Astrocyte (in vitro differentiated cells and primary cell): ENCODE results near the gene LRRC7. TPM values are rescaled to one million over a fixed set of nuclear protein-coding genes. Genes with fewer than 3 reads are reported as not detected.

Experiments used
- DNase-seq: peaks from one replicate; pipeline ENCODE4 v3.0.0-alpha.2; 2010; ENCODE audit warnings: low read depth
- FAIRE-seq: peaks from 2 replicates; lab custom pipeline; 2011; peaks lifted over from hg19 to GRCh38; lab: Jason Lieb, UNC
- H2AFZ ChIP-seq: 2 replicates; pipeline ENCODE4 v1.6.0; 2012; ENCODE audit warnings: low read depth, low read length, inconsistent platforms
- H3K27ac ChIP-seq: 2 replicates; pipeline ENCODE4 v1.5.1; 2011; ENCODE audit warnings: low read depth, low read length, inconsistent platforms
- H3K27me3 ChIP-seq: 2 replicates; pipeline ENCODE4 v1.6.0; 2011; ENCODE audit warnings: low read length, inconsistent platforms; ENCODE audit not compliant: insufficient read depth
- H3K36me3 ChIP-seq: 2 replicates; pipeline ENCODE4 v1.5.1; 2011; ENCODE audit warnings: low read length, inconsistent platforms; ENCODE audit not compliant: insufficient read depth
- H3K4me1 ChIP-seq: 2 replicates; pipeline ENCODE4 v1.5.1; 2011; ENCODE audit warnings: low read length, inconsistent platforms; ENCODE audit not compliant: insufficient read depth
- H3K4me2 ChIP-seq: 2 replicates; pipeline ENCODE4 v1.6.0; 2012; ENCODE audit warnings: low read length, inconsistent platforms
- H3K4me3 ChIP-seq: 2 replicates; pipeline ENCODE4 v1.5.1; 2011; ENCODE audit warnings: low read depth, mild to moderate bottlenecking, low read length, inconsistent platforms; ENCODE audit not compliant: insufficient read depth
- H3K79me2 ChIP-seq: 2 replicates; pipeline ENCODE4 v1.6.0; 2012; ENCODE audit warnings: mild to moderate bottlenecking, low read length, inconsistent platforms; ENCODE audit not compliant: insufficient read depth
- H3K9ac ChIP-seq: 2 replicates; pipeline ENCODE4 v1.6.0; 2012; ENCODE audit warnings: mild to moderate bottlenecking, low read length, inconsistent platforms
- H3K9me3 ChIP-seq: 2 replicates; pipeline ENCODE4 v1.5.1; 2012; ENCODE audit warnings: low read depth, mild to moderate bottlenecking, low read length, inconsistent platforms; ENCODE audit not compliant: insufficient read depth
- H4K20me1 ChIP-seq: 2 replicates; pipeline ENCODE4 v1.6.0; 2012; ENCODE audit warnings: low read length, inconsistent platforms; ENCODE audit not compliant: insufficient read depth
- H3K27ac Mint-ChIP-seq: one replicate; pipeline ENCODE4 v1.8.0; 2021; ENCODE audit warnings: mild to moderate bottlenecking, mixed read lengths; ENCODE audit not compliant: unreplicated experiment
- H3K27me3 Mint-ChIP-seq: one replicate; pipeline ENCODE4 v1.8.0; 2021; ENCODE audit warnings: low read depth, mixed read lengths; ENCODE audit not compliant: unreplicated experiment
- H3K36me3 Mint-ChIP-seq: one replicate; pipeline ENCODE4 v1.8.0; 2021; ENCODE audit warnings: low read depth, mixed read lengths; ENCODE audit not compliant: unreplicated experiment
- H3K4me1 Mint-ChIP-seq: one replicate; pipeline ENCODE4 v1.8.0; 2021; ENCODE audit warnings: low read depth, mixed read lengths; ENCODE audit not compliant: unreplicated experiment
- H3K4me3 Mint-ChIP-seq: one replicate; pipeline ENCODE4 v1.8.0; 2021; ENCODE audit warnings: mild to moderate bottlenecking, moderate library complexity, mixed read lengths; ENCODE audit not compliant: unreplicated experiment
- H3K9me3 Mint-ChIP-seq: one replicate; pipeline ENCODE4 v1.8.0; 2021; ENCODE audit warnings: mild to moderate bottlenecking, mixed read lengths; ENCODE audit not compliant: unreplicated experiment
- EZH2 ChIP-seq: IDR thresholded peaks from 2 replicates; pipeline ENCODE4 v1.6.1; 2012; ENCODE audit warnings: mild to moderate bottlenecking, low read length, inconsistent platforms; ENCODE audit not compliant: insufficient read depth
- total RNA-seq: library from RNA; stranded (reverse); gene quantifications from 2 replicates; pipeline ENCODE4 v1.2.1, GENCODE V29; 2021
- TF ChIP-seq, protein P1 (sequence below): IDR thresholded peaks from 2 replicates; pipeline ENCODE4 v1.5.1; 2011; ENCODE audit warnings: low read depth, mild to moderate bottlenecking, inconsistent platforms, low read length, moderate library complexity; ENCODE audit not compliant: insufficient read depth

Gene LRRC7
- total RNA-seq, 1 donor from 2014 or later: 0.27 TPM

DNA sequence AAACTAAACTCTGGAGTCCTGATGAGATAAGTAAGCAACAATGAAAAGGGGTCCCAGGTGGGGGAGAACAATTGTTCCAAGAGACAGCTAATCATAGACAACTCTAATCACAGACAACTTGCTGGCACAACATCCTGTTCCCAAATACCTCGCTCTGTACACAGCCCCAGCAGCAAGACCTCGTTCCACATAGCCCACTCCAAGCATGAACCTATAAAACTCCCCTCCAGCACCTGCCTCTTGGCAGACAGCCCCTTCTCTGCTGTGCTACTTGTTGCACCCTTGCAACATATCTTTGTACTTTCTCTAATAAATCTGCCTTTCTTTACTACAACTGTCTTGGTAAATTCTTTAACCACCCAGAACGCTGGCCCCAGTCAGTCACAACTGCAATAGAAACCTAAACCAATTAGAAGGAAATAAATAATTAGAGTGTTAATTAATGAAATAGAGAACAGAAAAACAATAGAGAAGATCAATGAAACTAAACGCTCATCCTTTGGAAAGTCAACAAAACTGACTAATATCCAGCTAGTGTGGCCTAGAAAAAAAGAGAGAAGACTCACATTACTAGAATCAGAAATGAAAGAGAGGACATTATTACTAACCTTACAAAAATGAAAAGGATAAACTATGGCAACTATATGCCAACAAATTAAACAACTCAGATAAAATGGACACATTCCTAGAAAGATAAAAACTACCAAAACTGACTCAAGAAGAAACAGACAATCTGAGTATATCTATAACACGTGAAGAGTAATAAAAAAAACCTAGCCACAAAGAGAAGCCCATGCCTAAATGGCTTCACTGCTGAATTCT lies 601.5 kb downstream of the LRRC7 start:
- Histone ChIP-seq H2AFZ (no peak overlapping the region), H3K27me3 (no peaks in the 10 kb centered on the region), H3K4me1 (no peaks in the 10 kb centered on the region), H3K36me3 (peaks cover under 1% of the 10 kb centered on the region), H3K9ac (no peak overlapping the region), H3K9me3 (no peaks in the 10 kb centered on the region), H3K4me3 (no peak overlapping the region), H3K27ac (no peak overlapping the region), H4K20me1 (peaks cover 3% of the 10 kb centered on the region), H3K4me2 (no peak overlapping the region), H3K79me2 (no peaks in the 10 kb centered on the region)
- no peaks in the 10 kb centered on the region for H3K9me3 Mint-ChIP-seq
- H3K27ac Mint-ChIP-seq: no peak overlapping the region
- DNase-seq: no peak
- H3K36me3 Mint-ChIP-seq: peaks cover 2% of the 10 kb centered on the region
- FAIRE-seq: no peak
- H3K27me3 Mint-ChIP-seq: no peaks in the 10 kb centered on the region
- no peak overlapping the region for H3K4me3 Mint-ChIP-seq
- H3K4me1 Mint-ChIP-seq: peaks cover 2% of the 10 kb centered on the region
- TF ChIP-seq EZH2: no peak

DNA sequence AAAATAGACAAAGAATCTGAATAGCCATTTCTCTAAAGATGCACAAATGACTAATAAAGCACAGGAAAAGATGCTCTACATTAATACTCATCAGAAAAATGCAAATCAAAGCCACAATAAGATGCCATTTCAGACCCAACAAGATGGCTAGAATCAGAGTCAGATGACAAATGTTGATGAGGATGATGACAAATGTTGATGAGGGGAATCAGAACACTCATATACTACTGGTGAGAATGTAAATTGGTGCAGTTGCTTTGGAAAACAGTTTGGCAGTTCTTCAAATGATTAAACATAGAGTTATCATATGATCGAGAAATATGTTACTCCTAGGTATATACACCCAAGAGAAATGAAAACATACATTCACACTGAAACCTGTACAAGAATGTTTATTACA lies 603.8 kb downstream of the LRRC7 start:
- Histone ChIP-seq H4K20me1 (peaks cover 3% of the 10 kb centered on the region), H3K4me1 (no peaks in the 10 kb centered on the region), H3K4me3 (no peak overlapping the region), H2AFZ (no peak overlapping the region), H3K9ac (no peak overlapping the region), H3K27ac (no peak overlapping the region), H3K9me3 (no peaks in the 10 kb centered on the region), H3K27me3 (no peaks in the 10 kb centered on the region), H3K79me2 (no peaks in the 10 kb centered on the region), H3K36me3 (peaks cover 2% of the 10 kb centered on the region), H3K4me2 (no peak overlapping the region)
- Mint-ChIP-seq H3K36me3 (no peaks in the 10 kb centered on the region), H3K4me1 (peaks cover 2% of the 10 kb centered on the region), H3K4me3 (no peak overlapping the region), H3K27me3 (no peaks in the 10 kb centered on the region), H3K27ac (no peak overlapping the region), H3K9me3 (no peaks in the 10 kb centered on the region)
- TF ChIP-seq, protein P1, sequence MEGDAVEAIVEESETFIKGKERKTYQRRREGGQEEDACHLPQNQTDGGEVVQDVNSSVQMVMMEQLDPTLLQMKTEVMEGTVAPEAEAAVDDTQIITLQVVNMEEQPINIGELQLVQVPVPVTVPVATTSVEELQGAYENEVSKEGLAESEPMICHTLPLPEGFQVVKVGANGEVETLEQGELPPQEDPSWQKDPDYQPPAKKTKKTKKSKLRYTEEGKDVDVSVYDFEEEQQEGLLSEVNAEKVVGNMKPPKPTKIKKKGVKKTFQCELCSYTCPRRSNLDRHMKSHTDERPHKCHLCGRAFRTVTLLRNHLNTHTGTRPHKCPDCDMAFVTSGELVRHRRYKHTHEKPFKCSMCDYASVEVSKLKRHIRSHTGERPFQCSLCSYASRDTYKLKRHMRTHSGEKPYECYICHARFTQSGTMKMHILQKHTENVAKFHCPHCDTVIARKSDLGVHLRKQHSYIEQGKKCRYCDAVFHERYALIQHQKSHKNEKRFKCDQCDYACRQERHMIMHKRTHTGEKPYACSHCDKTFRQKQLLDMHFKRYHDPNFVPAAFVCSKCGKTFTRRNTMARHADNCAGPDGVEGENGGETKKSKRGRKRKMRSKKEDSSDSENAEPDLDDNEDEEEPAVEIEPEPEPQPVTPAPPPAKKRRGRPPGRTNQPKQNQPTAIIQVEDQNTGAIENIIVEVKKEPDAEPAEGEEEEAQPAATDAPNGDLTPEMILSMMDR: no peak
- TF ChIP-seq EZH2: no peak
- DNase-seq: no peak
- FAIRE-seq: peak; percentile 17
